Lung (tissue), 12 donors: Measurements from ENCODE around the gene GRK6. TPM values are rescaled to one million over a fixed set of nuclear protein-coding genes. Genes with fewer than 3 reads are reported as not detected.

Experiments
- ATAC-seq: fragments of 200-7000 bp; cut with Tn5 transposase; one replicate; pipeline ENCODE4 v1.9.1; 2020; ENCODE audit warnings: moderate number of reproducible peaks; ENCODE audit not compliant: insufficient read depth, low FRiP score
- DNase-seq, 3 donors: peaks; one replicate each; pipeline ENCODE4 v3.0.0-alpha.2; 2013 to 2017
- H3K27ac ChIP-seq, 2 donors: one replicate each; pipeline ENCODE4 v1.5.1; 2013; ENCODE audit warnings: mild to moderate bottlenecking in 2 of 2, moderate library complexity in 2 of 2, control low read depth in 1 of 2, inconsistent platforms in 1 of 2, low read depth in 1 of 2, low read length in 1 of 2
- H3K27me3 ChIP-seq, 3 donors: one replicate each; pipeline ENCODE4 v1.5.1; 2013; ENCODE audit warnings: low read length in 2 of 3; ENCODE audit not compliant: control insufficient read depth in 3 of 3, insufficient read depth in 3 of 3
- H3K36me3 ChIP-seq, 4 donors: one replicate each; pipeline ENCODE4 v1.5.1; 2013; ENCODE audit warnings: low read length in 4 of 4, mild to moderate bottlenecking in 1 of 4, moderate library complexity in 1 of 4; ENCODE audit not compliant: control insufficient read depth in 4 of 4, insufficient read depth in 4 of 4
- H3K4me1 ChIP-seq, 5 donors: one replicate each; pipeline ENCODE4 v1.5.1; 2013; ENCODE audit warnings: low read length in 5 of 5, mild to moderate bottlenecking in 2 of 5, moderate library complexity in 1 of 5; ENCODE audit not compliant: control insufficient read depth in 5 of 5, insufficient read depth in 5 of 5
- H3K4me3 ChIP-seq: one replicate; pipeline ENCODE4 v1.5.1; 2013; ENCODE audit warnings: mild to moderate bottlenecking, control low read depth, moderate library complexity
- H3K9ac ChIP-seq, 2 donors: one replicate each; pipeline ENCODE4 v1.5.1; 2013; ENCODE audit warnings: low read length in 2 of 2, control low read depth in 1 of 2; ENCODE audit not compliant: insufficient read depth in 1 of 2
- H3K9me3 ChIP-seq, 4 donors: one replicate each; pipeline ENCODE4 v1.5.1; 2013; ENCODE audit warnings: low read length in 3 of 4, mild to moderate bottlenecking in 1 of 4, moderate library complexity in 1 of 4; ENCODE audit not compliant: control insufficient read depth in 4 of 4, insufficient read depth in 3 of 4
- CTCF ChIP-seq: IDR thresholded peaks from 2 replicates; pipeline ENCODE4 v1.5.1; 2012; ENCODE audit warnings: mild to moderate bottlenecking; ENCODE audit errors: control extremely low read depth, extremely low read depth
- WGBS, 2 donors: extraction: QIAGEN DNeasy Blood & Tissue Kit; methylation state at CpG; one replicate each; pipeline ENCODE4 v1.1.7; 2013; 5-methylcytosine and 5-hydroxymethylcytosine counted together
- polyA plus RNA-seq, 2 donors: library from polyadenylated mRNA; stranded (reverse); fragments of 200-250 nt; gene quantifications; one replicate each; pipeline ENCODE4 v1.2.1, GENCODE V29; 2013
- total RNA-seq, 2 donors: library from RNA; depleted of rRNA in 1 of 2; stranded (reverse); fragments of >200 nt in 1 of 2; gene quantifications; one replicate each; pipeline ENCODE4 v1.2.1, GENCODE V29; 2014 to 2021
- donor health status: control.
- donor health status: control.
- donor health status: Bipolar disorder and iron deficiency.
- donor health status: healthy.
- donor health status: DM: yes; HTN: yes; CAD: no.

The GRK6 gene
- total and polyA plus RNA-seq, 4 donors, result 20.7 to 68.0 (median 40.3) TPM

- 52 to 54% methylated on average over 11 of the region's 11 CpGs for WGBS, 2 donors
- H3K4me3 ChIP-seq, result no peak overlapping the region
- H3K36me3 ChIP-seq, result no peaks in the 10 kb centered on the region
- ATAC-seq (no peak), DNase-seq (no peak)
- no peak overlapping the region for H3K9ac ChIP-seq
- H3K4me1 ChIP-seq, result peaks cover 0 to 7% (median 0%) of the 10 kb centered on the region in 5 donors
- no peak for TF ChIP-seq CTCF
- peaks cover 0 to 6% (median 0%) of the 10 kb centered on the region in 3 donors for H3K27me3 ChIP-seq
- H3K27ac ChIP-seq, result no peak overlapping the region
- no peaks in the 10 kb centered on the region for H3K9me3 ChIP-seq
Measured at GRCh38 chr5:177385720-177386119, 40.8 kb upstream of the GRK6 start.

GRCh38 chr5:177386542-177386941, 39.9 kb upstream of the GRK6 start:
- H3K4me3 ChIP-seq, result no peak overlapping the region
- DNase-seq (no peak), ATAC-seq (no peak)
- no peak overlapping the region for H3K9ac ChIP-seq
- H3K36me3 ChIP-seq, result no peaks in the 10 kb centered on the region
- peaks cover 0 to 10% (median 0%) of the 10 kb centered on the region in 5 donors for H3K4me1 ChIP-seq
- no peaks in the 10 kb centered on the region for H3K9me3 ChIP-seq
- TF ChIP-seq CTCF, result no peak
- peaks cover 0 to 6% (median 0%) of the 10 kb centered on the region in 3 donors for H3K27me3 ChIP-seq
- WGBS, 2 donors, result 87 to 91% methylated on average over 8 of the region's 8 CpGs
- no peak overlapping the region for H3K27ac ChIP-seq

GRCh38 chr5:177387405-177387804, 39.1 kb upstream of the GRK6 start:
- Histone ChIP-seq H3K27me3 (peaks cover 0 to 6% (median 0%) of the 10 kb centered on the region in 3 donors), H3K9ac (no peak overlapping the region), H3K4me3 (no peak overlapping the region), H3K27ac (no peak overlapping the region), H3K9me3 (no peaks in the 10 kb centered on the region), H3K4me1 (peaks cover 0 to 9% (median 0%) of the 10 kb centered on the region in 5 donors), H3K36me3 (no peaks in the 10 kb centered on the region)
- no peak for DNase-seq
- TF ChIP-seq CTCF, result no peak
- no peak for ATAC-seq
- 89 to 95% methylated on average over 14 of the region's 14 CpGs for WGBS, 2 donors

GRCh38 chr5:177388521-177389052, 37.9 kb upstream of the GRK6 start:
- peaks cover 0 to 6% (median 0%) of the 10 kb centered on the region in 3 donors for H3K27me3 ChIP-seq
- no peak for ATAC-seq
- no peaks in the 10 kb centered on the region for H3K9me3 ChIP-seq
- 83 to 88% methylated on average over 10 of the region's 10 CpGs for WGBS, 2 donors
- H3K4me1 ChIP-seq, result peaks cover 0 to 6% (median 0%) of the 10 kb centered on the region in 5 donors
- H3K4me3 ChIP-seq, result no peak overlapping the region
- no peak overlapping the region for H3K27ac ChIP-seq
- DNase-seq, result no peak
- no peak overlapping the region for H3K9ac ChIP-seq
- H3K36me3 ChIP-seq, result no peaks in the 10 kb centered on the region
- no peak for TF ChIP-seq CTCF
